Fibroblast of mammary gland (primary cell): ENCODE data around the gene PHF24.
"Not testable (repeated sequence)": the region's sequence is repeated elsewhere in the genome, so short reads cannot be mapped to it uniquely, and the experiment has no call there.

Experiments used
- DNase-seq: peaks from one replicate; pipeline ENCODE4 v3.0.0-alpha.2; 2010; ENCODE audit warnings: low read depth
- H3K4me3 ChIP-seq: 2 replicates; pipeline ENCODE4 v1.5.1; 2011; ENCODE audit warnings: low read depth, mild to moderate bottlenecking, low read length, moderate library complexity; ENCODE audit not compliant: control insufficient read depth
- CTCF ChIP-seq: conservative IDR thresholded peaks from 2 replicates; pipeline ENCODE4 v1.5.1; 2011; ENCODE audit warnings: low read depth, low read length, inconsistent platforms; ENCODE audit not compliant: control insufficient read depth, insufficient read depth

Gene PHF24

DNA sequence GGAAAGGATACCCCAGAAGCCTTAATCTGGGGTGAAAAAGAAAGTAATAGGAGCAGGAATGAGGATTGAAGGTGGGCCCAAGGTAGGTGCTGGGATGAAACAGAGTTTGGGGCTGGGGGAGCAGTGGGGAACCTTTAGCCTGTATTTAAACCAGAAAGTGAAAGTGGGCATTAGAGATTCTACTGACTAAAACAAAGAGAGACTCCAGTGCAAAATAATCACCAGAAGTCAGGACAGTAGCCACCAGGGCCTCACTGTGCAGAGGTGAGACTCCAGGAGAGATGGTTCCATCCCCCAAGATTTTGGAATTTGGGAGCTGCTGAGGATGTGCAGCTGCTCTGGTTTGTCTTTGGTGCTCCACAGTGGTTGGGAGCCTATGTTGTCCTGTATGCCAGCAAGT, 44.5 kb downstream of the PHF24 start:
- H3K4me3 ChIP-seq = no peak overlapping the region
- no peak for DNase-seq
- no peak for TF ChIP-seq CTCF

GRCh38 chr9:35004299-35004698, 46.2 kb downstream of the PHF24 start:
- not testable (repeated sequence) for H3K4me3 ChIP-seq

DNA sequence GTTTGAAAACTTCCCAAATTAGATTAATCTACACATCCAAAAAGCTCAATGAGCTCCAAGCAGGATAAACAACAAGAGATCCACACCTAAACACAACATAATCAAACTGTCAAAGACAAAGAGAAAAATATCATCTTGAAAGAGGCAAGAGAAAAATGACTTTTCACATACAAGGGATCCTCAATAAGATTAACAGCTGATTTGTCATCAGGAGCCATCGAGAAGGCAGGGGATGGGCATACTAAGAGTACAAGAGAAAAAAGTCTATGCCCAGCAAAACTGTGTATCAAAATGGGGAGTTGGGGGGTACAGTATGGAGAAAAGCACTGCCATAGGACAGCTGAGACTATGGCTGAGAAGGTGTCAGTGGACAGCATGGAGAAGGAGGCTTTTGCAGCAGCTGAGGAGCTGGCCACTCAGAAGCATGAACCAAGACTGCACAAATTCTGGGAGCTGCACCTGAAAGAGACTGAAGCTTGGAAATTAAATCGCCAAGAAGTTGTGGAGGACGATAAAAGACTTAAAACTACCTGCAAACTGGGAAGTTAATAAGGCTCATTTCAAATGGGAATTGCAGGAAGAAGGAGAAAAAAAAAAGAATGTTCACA, 52.4 kb downstream of the PHF24 start:
- TF ChIP-seq CTCF = no peak

More at GRCh38 chr9:35004299-35004698, 46.2 kb downstream of the PHF24 start:
- not testable (repeated sequence) for DNase-seq

GRCh38 chr9:35014517-35014916, 56.4 kb downstream of the PHF24 start:
- TF ChIP-seq CTCF = no peak
- H3K4me3 ChIP-seq = no peak overlapping the region
- no peak for DNase-seq

More for the DNA sequence above, 52.4 kb downstream of the PHF24 start:
- no peak for DNase-seq
- no peak overlapping the region for H3K4me3 ChIP-seq

DNA sequence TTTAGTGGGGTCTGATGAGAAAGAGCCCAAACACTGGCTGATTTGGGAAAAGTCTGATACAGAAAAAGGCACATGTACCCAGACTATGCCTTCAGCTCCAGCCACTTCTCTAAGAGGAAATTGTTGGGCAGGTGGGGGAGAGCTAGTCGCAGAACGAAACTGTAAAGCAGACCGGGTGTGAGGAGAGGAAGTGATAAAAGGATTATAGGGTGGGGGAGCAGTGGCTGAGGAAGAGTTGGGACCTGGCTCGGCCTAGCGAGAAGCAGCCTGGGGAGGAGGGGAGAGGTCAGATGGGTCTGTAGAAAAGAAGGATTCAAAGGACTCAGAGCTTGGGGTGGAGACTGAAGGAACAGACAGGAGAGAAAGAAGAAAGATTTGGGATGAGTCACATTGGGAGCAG, 65.4 kb downstream of the PHF24 start:
- H3K4me3 ChIP-seq, DNase-seq: not testable (repeated sequence)

- H3K4me3 ChIP-seq = no peak overlapping the region
- DNase-seq = no peak
- TF ChIP-seq CTCF = no peak
These were observed 68.6 kb downstream of the PHF24 start for GRCh38 chr9:35026671-35027070.

- DNase-seq = no peak
- no peak for TF ChIP-seq CTCF
- no peak overlapping the region for H3K4me3 ChIP-seq
These were observed 69.3 kb downstream of the PHF24 start for GRCh38 chr9:35027374-35027773.

DNA sequence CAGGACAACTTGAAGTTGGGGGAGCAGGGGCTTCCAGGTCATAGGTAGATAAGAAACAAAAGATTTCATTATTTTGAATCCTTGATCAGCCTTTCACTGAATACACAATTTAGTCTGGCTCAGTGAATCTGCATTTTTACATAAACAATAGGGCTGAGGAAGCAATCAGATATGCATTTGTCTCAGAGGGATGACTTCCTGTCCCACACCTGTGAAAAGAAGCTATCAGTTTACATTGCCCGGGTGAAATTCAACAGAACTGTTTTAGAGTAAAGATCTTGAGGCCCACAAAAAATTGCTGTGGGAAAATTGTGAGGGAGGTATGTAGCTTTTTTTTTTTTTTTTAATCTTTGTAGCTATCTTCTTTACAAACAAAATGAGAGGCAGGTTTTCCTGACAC, 69.8 kb downstream of the PHF24 start:
- no peak overlapping the region for H3K4me3 ChIP-seq
- no peak for DNase-seq
- no peak for TF ChIP-seq CTCF
